HepG2 (cell line): ENCODE data around the gene VSIG2. TPM values are rescaled to one million over a fixed set of nuclear protein-coding genes. Genes with fewer than 3 reads are reported as not detected.

ENCODE experiments used
- ASH2L ChIP-seq: fragments of 300-600, 200-600 bp; sonication (generic); IDR thresholded peaks from 2 replicates; pipeline ENCODE4 v1.7.0; 2017; ENCODE audit warnings: low read depth, mild to moderate bottlenecking, moderate library complexity, mixed read lengths, low read length; ENCODE audit not compliant: insufficient read length
- CBX1 ChIP-seq: IDR thresholded peaks from one replicate; pipeline ENCODE4 v1.6.1; 2016; ENCODE audit warnings: antibody characterized with exemption, low read depth
- NR2F6 ChIP-seq, 2 experiments: IDR thresholded peaks; 2 replicates each; pipeline ENCODE4 v1.6.1; 2016; ENCODE audit warnings: antibody characterized with exemption in 1 of 2, mild to moderate bottlenecking in 1 of 2
- PHF21A ChIP-seq: sonication (generic); formaldehyde crosslinking; IDR thresholded peaks from 2 replicates; pipeline ENCODE4 v1.5.0; 2020; ENCODE audit warnings: mild to moderate bottlenecking, missing genetic modification reagents
- ZC3H13 ChIP-seq: sonication (generic); formaldehyde crosslinking; IDR thresholded peaks from 2 replicates; pipeline ENCODE4 v1.8.1; 2023; ENCODE audit warnings: mild to moderate bottlenecking, missing genetic modification reagents, moderate library complexity
- ZFP36 ChIP-seq: fragments of 150-350 bp; IDR thresholded peaks from 2 replicates; pipeline ENCODE4 v1.6.1; 2018; ENCODE audit warnings: borderline replicate concordance, low read length, low read depth; ENCODE audit not compliant: partially characterized antibody
- ZNF142 ChIP-seq: sonication (generic); formaldehyde crosslinking; IDR thresholded peaks from 2 replicates; pipeline ENCODE4 v1.4.0; 2020; ENCODE audit warnings: missing genetic modification reagents
- ZNF574 ChIP-seq: sonication (generic); formaldehyde crosslinking; IDR thresholded peaks from 2 replicates; pipeline ENCODE4 v1.4.0; 2020; ENCODE audit warnings: missing genetic modification reagents
- ZNF746 ChIP-seq: sonication (generic); formaldehyde crosslinking; IDR thresholded peaks from 2 replicates; pipeline ENCODE4 v1.8.0; 2022; ENCODE audit warnings: mild to moderate bottlenecking, missing genetic modification reagents
- ZNF749 ChIP-seq: sonication (generic); formaldehyde crosslinking; IDR thresholded peaks from 2 replicates; pipeline ENCODE4 v1.8.0; 2022; ENCODE audit warnings: mild to moderate bottlenecking, missing genetic modification reagents, moderate library complexity, borderline replicate concordance
- polyA plus RNA-seq, 8 experiments: library from polyadenylated mRNA; depleted of rRNA in 3 of 8; stranded (reverse) in 7 of 8; unstranded in 1 of 8; fragments of >200 nt; fragmentation: Illumina TruSeq in 4 of 8; extraction: Trizol in 4 of 8; gene quantifications; 2 replicates each; pipeline versions ENCODE4 v1.2.1 to v1.2.3, GENCODE V29; 2011 to 2016; ENCODE audit warnings: low read depth in 4 of 8, missing spikeins in 1 of 8, mixed read lengths in 1 of 8; ENCODE audit not compliant: insufficient read depth in 1 of 8
- total RNA-seq, 5 experiments: library from RNA; depleted of rRNA; stranded (reverse); fragments of >200 nt; fragmentation: Illumina TruSeq; extraction: Trizol; gene quantifications; 2 replicates each; pipeline ENCODE4 v1.2.3, GENCODE V29; 2016; ENCODE audit warnings: low read depth in 1 of 5
- TF ChIP-seq, protein P1 (sequence below): sonication (generic); formaldehyde crosslinking; conservative IDR thresholded peaks from 2 replicates; pipeline ENCODE4 v1.4.0; 2020; ENCODE audit warnings: missing genetic modification reagents
- TF ChIP-seq, protein P2 (sequence below): sonication (generic); formaldehyde crosslinking; IDR thresholded peaks from 2 replicates; pipeline ENCODE4 v1.5.0; 2020; ENCODE audit warnings: mild to moderate bottlenecking, missing genetic modification reagents, borderline replicate concordance
- TF ChIP-seq, protein P3 (sequence below): sonication (generic); formaldehyde crosslinking; IDR thresholded peaks from 2 replicates; pipeline ENCODE4 v1.8.1; 2023; ENCODE audit warnings: mild to moderate bottlenecking, moderate library complexity, missing genetic modification reagents

Gene VSIG2
- total and polyA plus RNA-seq, 2 of the 13 experiments (the other 11 are each of a cell fraction or from before 2014, with no cell fraction given), result 0.80 to 2.7 TPM

- TF ChIP-seq ZNF142 (CRISPR knock-in tag), result no peak
- TF ChIP-seq CBX1, result no peak
- TF ChIP-seq ASH2L, result peak; percentile 35
- peak; percentile 30; the same call in 1 of the 2 replicates for TF ChIP-seq ZC3H13 (CRISPR knock-in tag)
- no peak for TF ChIP-seq ZNF746 (CRISPR knock-in tag)
- TF ChIP-seq ZNF574 (CRISPR knock-in tag), result peak; percentile 28; the same call in 1 of the 2 replicates
- TF ChIP-seq NR2F6 (IDR thresholded peaks at IDR 0.05), result no peak; the same call in 1 of the 2 replicates
- TF ChIP-seq NR2F6 (CRISPR knock-in tag; IDR thresholded peaks at IDR 0.05), result 0 out of 2 replicates have a peak, but pooled peaks have one; percentile 11
- TF ChIP-seq ZNF749 (CRISPR knock-in tag), result no peak
- TF ChIP-seq ZFP36, result no peak
- TF ChIP-seq, protein P1, sequence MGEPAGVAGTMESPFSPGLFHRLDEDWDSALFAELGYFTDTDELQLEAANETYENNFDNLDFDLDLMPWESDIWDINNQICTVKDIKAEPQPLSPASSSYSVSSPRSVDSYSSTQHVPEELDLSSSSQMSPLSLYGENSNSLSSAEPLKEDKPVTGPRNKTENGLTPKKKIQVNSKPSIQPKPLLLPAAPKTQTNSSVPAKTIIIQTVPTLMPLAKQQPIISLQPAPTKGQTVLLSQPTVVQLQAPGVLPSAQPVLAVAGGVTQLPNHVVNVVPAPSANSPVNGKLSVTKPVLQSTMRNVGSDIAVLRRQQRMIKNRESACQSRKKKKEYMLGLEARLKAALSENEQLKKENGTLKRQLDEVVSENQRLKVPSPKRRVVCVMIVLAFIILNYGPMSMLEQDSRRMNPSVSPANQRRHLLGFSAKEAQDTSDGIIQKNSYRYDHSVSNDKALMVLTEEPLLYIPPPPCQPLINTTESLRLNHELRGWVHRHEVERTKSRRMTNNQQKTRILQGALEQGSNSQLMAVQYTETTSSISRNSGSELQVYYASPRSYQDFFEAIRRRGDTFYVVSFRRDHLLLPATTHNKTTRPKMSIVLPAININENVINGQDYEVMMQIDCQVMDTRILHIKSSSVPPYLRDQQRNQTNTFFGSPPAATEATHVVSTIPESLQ, result no peak
- TF ChIP-seq PHF21A, result peak; percentile 80
- TF ChIP-seq, protein P2, sequence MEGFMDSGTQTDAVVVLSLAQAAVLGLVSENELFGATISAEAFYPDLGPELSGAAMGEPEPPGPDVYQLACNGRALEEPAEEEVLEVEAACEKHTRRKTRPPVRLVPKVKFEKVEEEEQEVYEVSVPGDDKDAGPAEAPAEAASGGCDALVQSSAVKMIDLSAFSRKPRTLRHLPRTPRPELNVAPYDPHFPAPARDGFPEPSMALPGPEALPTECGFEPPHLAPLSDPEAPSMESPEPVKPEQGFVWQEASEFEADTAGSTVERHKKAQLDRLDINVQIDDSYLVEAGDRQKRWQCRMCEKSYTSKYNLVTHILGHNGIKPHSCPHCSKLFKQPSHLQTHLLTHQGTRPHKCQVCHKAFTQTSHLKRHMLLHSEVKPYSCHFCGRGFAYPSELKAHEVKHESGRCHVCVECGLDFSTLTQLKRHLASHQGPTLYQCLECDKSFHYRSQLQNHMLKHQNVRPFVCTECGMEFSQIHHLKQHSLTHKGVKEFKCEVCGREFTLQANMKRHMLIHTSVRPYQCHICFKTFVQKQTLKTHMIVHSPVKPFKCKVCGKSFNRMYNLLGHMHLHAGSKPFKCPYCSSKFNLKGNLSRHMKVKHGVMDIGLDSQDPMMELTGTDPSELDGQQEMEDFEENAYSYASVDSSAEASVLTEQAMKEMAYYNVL (CRISPR knock-in tag), result 0 out of 2 replicates have a peak, but pooled peaks have one; percentile 54
- TF ChIP-seq, protein P3, sequence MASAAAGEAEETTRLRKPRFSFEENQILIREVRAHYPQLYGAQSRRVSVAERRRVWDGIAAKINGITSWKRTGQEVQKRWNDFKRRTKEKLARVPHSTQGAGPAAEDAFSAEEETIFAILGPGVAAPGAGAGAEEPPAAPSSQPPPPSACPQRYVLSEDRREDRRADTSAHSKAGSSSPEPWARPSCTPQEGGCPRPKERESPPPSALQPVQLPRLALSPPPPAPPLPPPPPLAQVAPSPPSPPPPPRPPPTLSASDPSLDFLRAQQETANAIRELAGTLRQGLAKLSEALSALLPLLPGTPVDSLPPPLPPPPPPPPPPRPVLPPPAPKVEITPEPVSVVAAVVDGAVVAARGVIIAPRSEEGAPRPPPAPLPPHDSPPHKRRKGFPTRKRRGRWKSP, result 0 out of 2 replicates have a peak, but pooled peaks have one; percentile 19
Measured at GRCh38 chr11:124763156-124763947, 11.3 kb upstream of the VSIG2 start (continued).
